ENCODE data around the gene AP3D1. TPM values are rescaled to one million over a fixed set of nuclear protein-coding genes. Genes with fewer than 3 reads are reported as not detected.

Gene AP3D1
- total and polyA plus RNA-seq, 2 donors (not counting 3 experiments of a cell fraction or from before 2014, with no cell fraction given), result 130 to 137 TPM

DNA sequence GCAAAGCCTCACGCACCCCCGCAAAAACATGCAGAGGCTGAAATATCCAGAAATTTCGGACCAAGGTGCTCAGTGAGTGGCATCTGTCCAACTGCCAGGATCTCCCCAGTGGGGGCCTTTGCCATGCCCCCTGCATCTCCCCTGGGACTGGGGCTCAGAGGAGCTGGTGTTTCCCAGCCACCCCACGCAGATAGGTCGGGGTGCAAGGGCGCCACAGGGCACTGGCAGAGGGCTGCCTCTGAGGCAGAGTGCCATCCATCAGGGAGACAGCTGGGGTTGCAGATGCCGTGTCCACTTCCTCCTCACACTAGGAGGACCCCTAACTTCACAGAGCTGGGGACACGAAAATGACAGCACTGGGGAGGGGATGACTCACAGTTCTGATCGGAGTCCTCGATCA is 28.4 kb downstream of the AP3D1 start:
- POLR2A ChIA-PET, result no interaction called here

DNA sequence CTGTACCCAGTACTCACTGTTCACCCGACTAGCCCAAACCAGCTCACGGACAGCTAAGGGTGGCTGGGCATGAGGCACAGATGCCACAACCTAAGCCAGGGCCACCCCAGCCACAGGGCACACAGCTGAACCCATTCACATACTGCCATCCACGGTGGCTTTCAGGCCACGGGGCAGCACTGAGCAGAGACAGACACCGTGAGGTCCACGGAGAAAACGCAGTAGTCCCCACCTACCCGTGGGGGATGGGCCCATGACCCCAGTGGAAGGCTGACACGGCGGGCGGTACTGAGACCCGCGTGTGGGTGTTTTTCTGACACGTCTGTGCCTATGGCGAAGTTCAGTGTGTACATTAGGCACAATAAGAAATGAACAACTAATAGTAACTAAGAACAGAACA is 29.1 kb downstream of the AP3D1 start:
- no peak for DNase-seq (ENCODE audit: low read depth, low spot score)
- Histone ChIP-seq H3K4me1 (ENCODE audit: control insufficient read depth, extremely low read depth, insufficient read depth, low read length) (no peaks in the 10 kb centered on the region), H3K36me3 (ENCODE audit: control insufficient read depth in 2 of 2, extremely low read depth in 1 of 2, insufficient read depth in 2 of 2, low read length in 2 of 2) (peaks cover 16 to 80% of the 10 kb centered on the region in 2 experiments), H2AFZ (ENCODE audit: low read depth, low read length) (no peak overlapping the region), H3K4me3 (replicated peaks in 1 of 3; ENCODE audit: insufficient read depth in 1 of 3, low read depth in 1 of 3, low read length in 3 of 3) (no peak overlapping the region), H3K9me1 (replicated peaks; ENCODE audit: control insufficient read depth, extremely low read depth, insufficient read depth, low read length) (no peaks in the 10 kb centered on the region), H3K9ac (replicated peaks; ENCODE audit: extremely low read depth, insufficient read depth, low read length) (no peak overlapping the region), H4K20me1 (replicated peaks; ENCODE audit: control insufficient read depth, extremely low read depth, insufficient read depth, low read length) (no peaks in the 10 kb centered on the region), H3K4me2 (ENCODE audit: insufficient read depth, low read length) (no peak overlapping the region), H3K27me3 (ENCODE audit: control insufficient read depth in 2 of 2, insufficient read depth in 2 of 2, low read length in 2 of 2) (no peaks in the 10 kb centered on the region), H3K79me2 (ENCODE audit: control insufficient read depth, insufficient read depth, low read length) (no peaks in the 10 kb centered on the region), H3K27ac (ENCODE audit: insufficient read depth, low read depth, low read length) (no peak overlapping the region), H3K9me3 (replicated peaks; ENCODE audit: control insufficient read depth, insufficient read depth, low read length) (no peaks in the 10 kb centered on the region)
- dilution Hi-C loops (cut with MboI; ENCODE audit: extremely low pct_ligation_motif_present, low sequenced_read_pairs) (no loop called here), intact Hi-C loops (cut with micrococcal nuclease) (no loop called here)
- TF ChIP-seq MYC (IDR thresholded peaks at IDR 0.05; ENCODE audit: low read depth, low read length) (no peak), FOS (IDR thresholded peaks at IDR 0.05; ENCODE audit: borderline replicate concordance, insufficient read depth, low read length) (no peak), GATA2 (IDR thresholded peaks at IDR 0.05; ENCODE audit: insufficient read depth, insufficient read length, low read depth, low read length) (no peak), POLR2AphosphoS5 (IDR thresholded peaks at IDR 0.05; ENCODE audit: insufficient read depth, low read depth, low read length) (no peak), POLR2A (IDR thresholded peaks at IDR 0.05; ENCODE audit: low read depth, low read length) (no peak), EZH2 (IDR thresholded peaks at IDR 0.05; ENCODE audit: borderline replicate concordance, low read depth, low read length, severe bottlenecking) (no peak), JUN (IDR thresholded peaks at IDR 0.05; ENCODE audit: borderline replicate concordance, insufficient read depth, insufficient read length, low read depth) (no peak)
- TF ChIP-seq, protein P1, sequence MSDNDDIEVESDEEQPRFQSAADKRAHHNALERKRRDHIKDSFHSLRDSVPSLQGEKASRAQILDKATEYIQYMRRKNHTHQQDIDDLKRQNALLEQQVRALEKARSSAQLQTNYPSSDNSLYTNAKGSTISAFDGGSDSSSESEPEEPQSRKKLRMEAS (IDR thresholded peaks at IDR 0.05; ENCODE audit: insufficient read depth, insufficient read length), result no peak
- TF ChIP-seq, protein P2, sequence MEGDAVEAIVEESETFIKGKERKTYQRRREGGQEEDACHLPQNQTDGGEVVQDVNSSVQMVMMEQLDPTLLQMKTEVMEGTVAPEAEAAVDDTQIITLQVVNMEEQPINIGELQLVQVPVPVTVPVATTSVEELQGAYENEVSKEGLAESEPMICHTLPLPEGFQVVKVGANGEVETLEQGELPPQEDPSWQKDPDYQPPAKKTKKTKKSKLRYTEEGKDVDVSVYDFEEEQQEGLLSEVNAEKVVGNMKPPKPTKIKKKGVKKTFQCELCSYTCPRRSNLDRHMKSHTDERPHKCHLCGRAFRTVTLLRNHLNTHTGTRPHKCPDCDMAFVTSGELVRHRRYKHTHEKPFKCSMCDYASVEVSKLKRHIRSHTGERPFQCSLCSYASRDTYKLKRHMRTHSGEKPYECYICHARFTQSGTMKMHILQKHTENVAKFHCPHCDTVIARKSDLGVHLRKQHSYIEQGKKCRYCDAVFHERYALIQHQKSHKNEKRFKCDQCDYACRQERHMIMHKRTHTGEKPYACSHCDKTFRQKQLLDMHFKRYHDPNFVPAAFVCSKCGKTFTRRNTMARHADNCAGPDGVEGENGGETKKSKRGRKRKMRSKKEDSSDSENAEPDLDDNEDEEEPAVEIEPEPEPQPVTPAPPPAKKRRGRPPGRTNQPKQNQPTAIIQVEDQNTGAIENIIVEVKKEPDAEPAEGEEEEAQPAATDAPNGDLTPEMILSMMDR (IDR thresholded peaks at IDR 0.05; ENCODE audit: extremely low read depth in 1 of 2, insufficient read depth in 1 of 2, low read depth in 1 of 2, low read length in 2 of 2), result no peak
- no peak for FAIRE-seq
- ChIA-PET POLR2A (no interaction called here), CTCF (no interaction called here)
- no TSS peak for BruUV-seq (replicated peaks)

More for the DNA sequence above, 28.4 kb downstream of the AP3D1 start:
- BruUV-seq (replicated peaks), result no TSS peak
- Histone ChIP-seq H3K9ac (replicated peaks; ENCODE audit: extremely low read depth, insufficient read depth, low read length) (no peak overlapping the region), H3K4me1 (ENCODE audit: control insufficient read depth, extremely low read depth, insufficient read depth, low read length) (no peaks in the 10 kb centered on the region), H3K4me3 (replicated peaks in 1 of 3; ENCODE audit: insufficient read depth in 1 of 3, low read depth in 1 of 3, low read length in 3 of 3) (no peak overlapping the region), H3K27me3 (ENCODE audit: control insufficient read depth in 2 of 2, insufficient read depth in 2 of 2, low read length in 2 of 2) (no peaks in the 10 kb centered on the region), H3K4me2 (ENCODE audit: insufficient read depth, low read length) (no peak overlapping the region), H3K79me2 (ENCODE audit: control insufficient read depth, insufficient read depth, low read length) (no peaks in the 10 kb centered on the region), H3K27ac (ENCODE audit: insufficient read depth, low read depth, low read length) (no peak overlapping the region), H3K9me3 (replicated peaks; ENCODE audit: control insufficient read depth, insufficient read depth, low read length) (no peaks in the 10 kb centered on the region), H2AFZ (ENCODE audit: low read depth, low read length) (no peak overlapping the region), H4K20me1 (replicated peaks; ENCODE audit: control insufficient read depth, extremely low read depth, insufficient read depth, low read length) (no peaks in the 10 kb centered on the region), H3K9me1 (replicated peaks; ENCODE audit: control insufficient read depth, extremely low read depth, insufficient read depth, low read length) (no peaks in the 10 kb centered on the region), H3K36me3 (ENCODE audit: control insufficient read depth in 2 of 2, extremely low read depth in 1 of 2, insufficient read depth in 2 of 2, low read length in 2 of 2) (peaks cover 15 to 78% of the 10 kb centered on the region in 2 experiments)
- no peak for DNase-seq (ENCODE audit: low read depth, low spot score)
- CTCF ChIA-PET, result interaction anchor here (1.1 kb wide), 1 partner anchor 193 kb away, joined by 4 read pairs; no protein-coding TSS in a partner anchor
- dilution Hi-C loops (cut with MboI; ENCODE audit: extremely low pct_ligation_motif_present, low sequenced_read_pairs), result no loop called here
- TF ChIP-seq MYC (IDR thresholded peaks at IDR 0.05; ENCODE audit: low read depth, low read length) (no peak), JUN (IDR thresholded peaks at IDR 0.05; ENCODE audit: borderline replicate concordance, insufficient read depth, insufficient read length, low read depth) (no peak), POLR2A (IDR thresholded peaks at IDR 0.05; ENCODE audit: low read depth, low read length) (no peak), FOS (IDR thresholded peaks at IDR 0.05; ENCODE audit: borderline replicate concordance, insufficient read depth, low read length) (no peak), GATA2 (IDR thresholded peaks at IDR 0.05; ENCODE audit: insufficient read depth, insufficient read length, low read depth, low read length) (no peak)
- TF ChIP-seq, protein P2 (IDR thresholded peaks at IDR 0.05; ENCODE audit: extremely low read depth in 1 of 2, insufficient read depth in 1 of 2, low read depth in 1 of 2, low read length in 2 of 2), result no peak
- intact Hi-C loops (cut with micrococcal nuclease), result no loop called here
- FAIRE-seq, result no peak

Measured in endothelial cell of umbilical vein (primary cell).